ENCODE results near the gene WWP2. TPM values are rescaled to one million over a fixed set of nuclear protein-coding genes. Genes with fewer than 3 reads are reported as not detected.
"Not testable (repeated sequence)": the region's sequence is repeated elsewhere in the genome, so short reads cannot be mapped to it uniquely, and the experiment has no call there.

WWP2 gene
- total RNA-seq, 1 experiment from 2014 or later, result 38.8 TPM

- H3K9me2 ChIP-seq (ENCODE audit: insufficient read depth); POLR2A ChIA-PET (ENCODE audit: unreplicated experiment); H3K27ac ChIP-seq; H3K4me3 ChIP-seq; DNase-seq; H3K79me2 ChIP-seq (ENCODE audit: low read depth); H4K20me1 ChIP-seq (ENCODE audit: insufficient read depth); H3K4me1 ChIP-seq (replicated peaks; ENCODE audit: insufficient read depth); H3K9me3 ChIP-seq (ENCODE audit: insufficient read depth, low read depth); CTCF ChIA-PET; intact Hi-C loops (cut with micrococcal nuclease; ENCODE audit: unreplicated experiment); H3K4me2 ChIP-seq; H3F3A ChIP-seq (ENCODE audit: insufficient read depth, low read depth); H3K36me3 ChIP-seq (ENCODE audit: low read depth); H3K27me3 ChIP-seq (ENCODE audit: insufficient read depth, low read depth); H2AFZ ChIP-seq; BruUV-seq (replicated peaks): not testable (repeated sequence)
Observed at GRCh38 chr16:69969657-69970056, 207.5 kb downstream of the WWP2 start.

- H3K27ac ChIP-seq; H3K36me3 ChIP-seq (ENCODE audit: low read depth); H3F3A ChIP-seq (ENCODE audit: insufficient read depth, low read depth); H3K27me3 ChIP-seq (ENCODE audit: insufficient read depth, low read depth); H3K4me2 ChIP-seq; H4K20me1 ChIP-seq (ENCODE audit: insufficient read depth); H2AFZ ChIP-seq; BruUV-seq (replicated peaks); POLR2A ChIA-PET (ENCODE audit: unreplicated experiment); H3K79me2 ChIP-seq (ENCODE audit: low read depth); intact Hi-C loops (cut with micrococcal nuclease; ENCODE audit: unreplicated experiment); DNase-seq; H3K4me3 ChIP-seq; H3K9me3 ChIP-seq (ENCODE audit: insufficient read depth, low read depth); H3K9me2 ChIP-seq (ENCODE audit: insufficient read depth); H3K4me1 ChIP-seq (replicated peaks; ENCODE audit: insufficient read depth); CTCF ChIA-PET: not testable (repeated sequence)
Observed at GRCh38 chr16:69972120-69972519, 210.0 kb downstream of the WWP2 start.

GRCh38 chr16:69972935-69973334 lies 210.8 kb downstream of the WWP2 start:
- H3K27ac ChIP-seq; H3K9me3 ChIP-seq (ENCODE audit: insufficient read depth, low read depth); H4K20me1 ChIP-seq (ENCODE audit: insufficient read depth); H3K4me1 ChIP-seq (replicated peaks; ENCODE audit: insufficient read depth); intact Hi-C loops (cut with micrococcal nuclease; ENCODE audit: unreplicated experiment); H3K9me2 ChIP-seq (ENCODE audit: insufficient read depth); BruUV-seq (replicated peaks); H3K79me2 ChIP-seq (ENCODE audit: low read depth); H3K36me3 ChIP-seq (ENCODE audit: low read depth); H3K4me2 ChIP-seq; CTCF ChIA-PET; H3K4me3 ChIP-seq; H2AFZ ChIP-seq; DNase-seq; H3K27me3 ChIP-seq (ENCODE audit: insufficient read depth, low read depth); H3F3A ChIP-seq (ENCODE audit: insufficient read depth, low read depth); POLR2A ChIA-PET (ENCODE audit: unreplicated experiment): not testable (repeated sequence)

GRCh38 chr16:69985196-69985595 lies 223.1 kb downstream of the WWP2 start:
- DNase-seq; intact Hi-C loops (cut with micrococcal nuclease; ENCODE audit: unreplicated experiment); CTCF ChIA-PET: not testable (repeated sequence)

More at GRCh38 chr16:69985196-69985595, 223.1 kb downstream of the WWP2 start:
- H2AFZ ChIP-seq; POLR2A ChIA-PET (ENCODE audit: unreplicated experiment); H3K27ac ChIP-seq; H3K4me3 ChIP-seq; H3K4me1 ChIP-seq (replicated peaks; ENCODE audit: insufficient read depth); H4K20me1 ChIP-seq (ENCODE audit: insufficient read depth); H3K9me2 ChIP-seq (ENCODE audit: insufficient read depth); H3K9me3 ChIP-seq (ENCODE audit: insufficient read depth, low read depth); H3K79me2 ChIP-seq (ENCODE audit: low read depth); H3F3A ChIP-seq (ENCODE audit: insufficient read depth, low read depth); H3K27me3 ChIP-seq (ENCODE audit: insufficient read depth, low read depth); H3K36me3 ChIP-seq (ENCODE audit: low read depth); BruUV-seq (replicated peaks); H3K4me2 ChIP-seq: not testable (repeated sequence)

Small RNA genes lying within 50 kb of the gene (microRNA-seq; reads per million reads assigned to microRNA genes)
- 201 reads per million, percentile 60 among the genes with 10 or more reads in this experiment for gene MIR140 (ENCODE audit: borderline number of aligned reads, borderline replicate concordance)

Other genes with a start within 250 kb of the WWP2 start
- 33.0 and 38.2 TPM in 2 replicates for gene NFAT5, start 196.4 kb upstream of the WWP2 start, total RNA-seq (2021)
- gene NQO1, start 35.8 kb upstream of the WWP2 start, total RNA-seq (2021), result 837 and 853 TPM in 2 replicates
- 66.9 and 93.2 TPM in 2 replicates for gene NOB1, start 7.4 kb upstream of the WWP2 start, total RNA-seq (2021)
- gene CLEC18A, start 189.0 kb downstream of the WWP2 start, total RNA-seq (2021), result 1.2 and 1.3 TPM in 2 replicates